GM13977 (cell line): Measurements from ENCODE around the gene ANKMY1.
"Not testable (repeated sequence)": the region's sequence is repeated elsewhere in the genome, so short reads cannot be mapped to it uniquely, and the experiment has no call there.

Experiments
- DNase-seq: peaks from one replicate; pipeline ENCODE4 v3.0.0; 2012; ENCODE audit warnings: low spot score
- CTCF ChIP-seq: IDR thresholded peaks from 2 replicates; pipeline ENCODE4 v1.5.1; 2012; ENCODE audit warnings: mild to moderate bottlenecking, control low read depth; ENCODE audit not compliant: insufficient read depth; ENCODE audit errors: extremely low read depth, missing control alignments
- in situ Hi-C: fragments of 300-500 bp; cut with MboI; formaldehyde crosslinking; loops from one replicate; pipeline ENCODE4 v1.12.0; 2022; ENCODE audit warnings: low sequenced_read_pairs, low pct_unique_long_range_greater_than_20kb, mixed read lengths, inconsistent platforms; ENCODE audit not compliant: unreplicated experiment

ANKMY1 gene

GRCh38 chr2:240565333-240566202, 7.8 kb upstream of the ANKMY1 start:
- in situ Hi-C loops, result no loop called here
- peak; percentile 71 for DNase-seq
- no peak for TF ChIP-seq CTCF

DNA sequence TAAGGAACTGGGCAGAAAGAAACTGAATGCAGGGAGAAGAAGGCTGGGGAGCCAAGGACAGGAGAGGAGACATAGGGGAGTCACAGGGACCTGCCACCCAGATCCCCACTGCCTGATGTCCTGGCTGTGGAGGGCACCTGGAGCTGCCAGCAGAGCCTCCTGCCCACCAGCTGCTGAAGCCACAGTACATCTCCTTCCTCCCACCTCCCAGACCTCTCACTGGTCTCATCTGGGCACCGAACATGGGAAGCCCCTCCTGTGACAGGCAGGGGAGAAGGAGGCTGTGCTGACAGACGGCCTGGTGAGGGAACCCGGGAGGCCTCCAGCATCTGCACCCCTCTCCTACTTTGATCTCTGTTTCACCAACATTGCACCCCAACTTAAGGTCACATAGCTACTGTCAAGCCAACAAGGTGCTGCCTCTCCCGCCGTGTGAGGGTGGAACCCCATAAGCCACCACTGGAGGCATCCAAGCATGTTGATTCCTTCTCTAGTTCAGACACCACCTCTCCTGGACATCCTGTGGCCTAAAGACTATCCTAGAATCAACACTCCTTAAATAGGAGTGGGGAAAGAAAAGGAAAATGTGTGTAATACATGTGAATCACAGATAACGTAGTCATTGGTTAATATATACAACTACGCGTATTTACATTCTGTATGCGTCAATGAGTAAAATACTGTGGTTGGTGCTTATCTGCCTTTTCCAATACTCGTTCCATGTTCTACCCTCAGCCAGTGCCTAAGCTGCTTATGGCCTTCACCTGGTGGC, 7.0 kb upstream of the ANKMY1 start:
- in situ Hi-C loops, result no loop called here
- no peak for DNase-seq
- no peak for TF ChIP-seq CTCF

GRCh38 chr2:240563951-240564560, 6.3 kb upstream of the ANKMY1 start:
- DNase-seq, result no peak
- TF ChIP-seq CTCF, result no peak
- in situ Hi-C loops, result no loop called here

DNA sequence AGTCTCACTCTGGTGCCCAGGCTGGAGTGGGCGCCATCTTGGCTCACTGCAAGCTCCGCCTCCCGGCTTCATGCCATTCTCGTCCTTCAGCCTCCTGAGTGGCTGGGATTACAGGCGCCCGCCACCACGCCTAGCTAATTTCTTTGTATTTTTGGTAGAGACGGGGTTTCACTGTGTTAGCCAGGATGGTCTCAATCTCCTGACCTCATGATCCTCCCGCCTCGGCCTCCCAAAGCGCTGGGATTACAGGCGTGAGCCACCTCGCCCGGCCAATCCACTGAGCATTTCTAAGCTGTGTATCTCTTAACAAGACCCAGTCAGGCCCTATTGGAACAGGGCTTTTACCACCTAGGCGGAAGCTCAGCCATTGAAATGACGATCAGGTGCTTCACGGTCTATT, 5.4 kb upstream of the ANKMY1 start:
- DNase-seq, in situ Hi-C loops: not testable (repeated sequence)

DNA sequence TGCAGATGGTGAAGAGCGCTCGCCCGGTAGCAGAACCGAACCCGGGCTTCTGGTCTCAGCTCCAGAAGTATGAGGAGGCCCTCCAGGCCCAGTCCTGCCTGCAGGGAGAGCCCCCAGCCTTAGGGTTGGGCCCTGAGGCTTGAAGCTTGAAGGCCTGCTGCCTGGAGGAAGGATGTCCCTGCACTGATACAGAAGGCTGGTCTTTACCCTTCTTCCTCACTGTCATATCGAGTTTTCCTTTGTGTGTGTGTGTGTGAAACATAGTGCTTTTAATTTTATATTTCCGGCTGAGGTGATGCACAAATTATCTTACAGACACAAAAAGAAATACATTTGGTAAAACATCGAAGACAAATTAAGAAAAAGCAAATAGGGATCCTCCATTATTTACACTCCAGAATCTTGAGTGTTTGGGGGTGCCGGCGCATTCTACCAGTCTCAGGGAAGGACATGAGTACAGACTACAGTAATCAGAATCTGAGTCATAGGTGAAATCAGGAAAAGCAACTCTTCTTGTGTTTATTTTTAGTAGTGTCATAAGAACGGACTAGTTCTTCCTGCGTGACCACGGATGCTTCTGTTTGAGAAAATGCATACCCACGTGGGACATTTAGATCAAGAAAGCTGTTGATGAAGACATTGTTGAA, 3.7 kb upstream of the ANKMY1 start:
- no peak for TF ChIP-seq CTCF
- in situ Hi-C loops, result no loop called here
- DNase-seq, result no peak

GRCh38 chr2:240560480-240561324, 2.9 kb upstream of the ANKMY1 start:
- in situ Hi-C loops, result no loop called here
- no peak for TF ChIP-seq CTCF
- DNase-seq, result peak; percentile 98
